Measurements from ENCODE around the gene BTBD6. TPM values are rescaled to one million over a fixed set of nuclear protein-coding genes. Genes with fewer than 3 reads are reported as not detected.
"Not testable (repeated sequence)": the region's sequence is repeated elsewhere in the genome, so short reads cannot be mapped to it uniquely, and the experiment has no call there.

BTBD6 gene
- total RNA-seq, 1 experiment from 2014 or later = 0.26 TPM

DNA sequence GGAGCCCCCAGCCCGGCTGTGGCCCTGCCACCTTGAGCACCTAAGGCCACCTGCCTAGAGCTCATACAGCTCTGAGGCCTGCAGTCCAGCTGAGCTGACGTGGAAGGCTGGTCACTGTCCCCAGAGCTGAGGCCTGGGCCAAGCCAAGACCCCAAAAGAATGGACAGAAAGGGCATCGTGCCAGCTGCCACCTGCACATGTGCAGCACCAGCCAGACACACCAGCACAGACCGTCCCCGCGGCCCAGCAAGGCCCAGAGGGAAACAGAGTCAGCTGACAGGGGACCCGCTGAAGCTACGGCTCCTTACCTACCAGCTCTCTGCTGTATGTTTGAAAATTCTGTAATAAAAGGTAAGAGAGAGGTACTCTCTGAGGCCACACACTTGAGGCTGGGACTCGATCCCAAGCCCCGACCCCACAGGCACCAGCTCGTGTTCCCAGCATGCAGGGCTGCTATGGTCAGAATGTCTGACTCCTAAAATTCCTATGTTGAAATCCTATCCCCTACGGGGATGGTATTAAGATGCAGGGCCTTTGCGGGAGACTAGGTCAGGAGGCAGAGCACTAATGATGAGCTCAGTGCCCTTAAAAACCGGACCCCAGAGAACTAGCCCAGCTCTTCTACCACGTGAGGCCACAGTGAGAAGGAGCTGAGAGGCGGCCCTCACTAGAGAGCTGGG is 27.1 kb downstream of the BTBD6 start:
- H3K27me3 ChIP-seq (ENCODE audit: control insufficient read depth, insufficient read depth, low read length) = no peaks in the 10 kb centered on the region
- intact Hi-C loops (cut with micrococcal nuclease; ENCODE audit: unreplicated experiment) = no loop called here
- ChIA-PET CTCF (interaction anchor here (0.7 kb wide), 1 partner anchor 91 kb away, joined by 3 read pairs; no protein-coding TSS in a partner anchor), POLR2A (interaction anchor here (0.6 kb wide), 1 partner anchor 44 kb away, joined by 3 read pairs; no protein-coding TSS in a partner anchor)
- BruUV-seq (replicated peaks) = no TSS peak
- H3K27ac ChIP-seq (ENCODE audit: low read length) = no peak overlapping the region
- DNase-seq (ENCODE audit: low read depth, low spot score) (no peak), ATAC-seq (no peak)
- no peak overlapping the region for H3K4me3 ChIP-seq (ENCODE audit: low read depth in 2 of 2, low read length in 2 of 2)
- no peaks in the 10 kb centered on the region for H3K4me1 ChIP-seq (ENCODE audit: control insufficient read depth, insufficient read depth, low read length)
- in situ Hi-C loops (cut with HindIII; ENCODE audit: low pct_unique_long_range_greater_than_20kb, low sequenced_read_pairs) = no loop called here
- TF ChIP-seq TCF7L2 (IDR thresholded peaks at IDR 0.05; ENCODE audit: low read depth, low read length) (no peak), POLR2AphosphoS5 (IDR thresholded peaks at IDR 0.05; ENCODE audit: low read depth, low read length) (no peak), SIN3A (IDR thresholded peaks at IDR 0.05; ENCODE audit: borderline replicate concordance, insufficient read depth, low read depth, low read length) (no peak)
- TF ChIP-seq, protein P1, sequence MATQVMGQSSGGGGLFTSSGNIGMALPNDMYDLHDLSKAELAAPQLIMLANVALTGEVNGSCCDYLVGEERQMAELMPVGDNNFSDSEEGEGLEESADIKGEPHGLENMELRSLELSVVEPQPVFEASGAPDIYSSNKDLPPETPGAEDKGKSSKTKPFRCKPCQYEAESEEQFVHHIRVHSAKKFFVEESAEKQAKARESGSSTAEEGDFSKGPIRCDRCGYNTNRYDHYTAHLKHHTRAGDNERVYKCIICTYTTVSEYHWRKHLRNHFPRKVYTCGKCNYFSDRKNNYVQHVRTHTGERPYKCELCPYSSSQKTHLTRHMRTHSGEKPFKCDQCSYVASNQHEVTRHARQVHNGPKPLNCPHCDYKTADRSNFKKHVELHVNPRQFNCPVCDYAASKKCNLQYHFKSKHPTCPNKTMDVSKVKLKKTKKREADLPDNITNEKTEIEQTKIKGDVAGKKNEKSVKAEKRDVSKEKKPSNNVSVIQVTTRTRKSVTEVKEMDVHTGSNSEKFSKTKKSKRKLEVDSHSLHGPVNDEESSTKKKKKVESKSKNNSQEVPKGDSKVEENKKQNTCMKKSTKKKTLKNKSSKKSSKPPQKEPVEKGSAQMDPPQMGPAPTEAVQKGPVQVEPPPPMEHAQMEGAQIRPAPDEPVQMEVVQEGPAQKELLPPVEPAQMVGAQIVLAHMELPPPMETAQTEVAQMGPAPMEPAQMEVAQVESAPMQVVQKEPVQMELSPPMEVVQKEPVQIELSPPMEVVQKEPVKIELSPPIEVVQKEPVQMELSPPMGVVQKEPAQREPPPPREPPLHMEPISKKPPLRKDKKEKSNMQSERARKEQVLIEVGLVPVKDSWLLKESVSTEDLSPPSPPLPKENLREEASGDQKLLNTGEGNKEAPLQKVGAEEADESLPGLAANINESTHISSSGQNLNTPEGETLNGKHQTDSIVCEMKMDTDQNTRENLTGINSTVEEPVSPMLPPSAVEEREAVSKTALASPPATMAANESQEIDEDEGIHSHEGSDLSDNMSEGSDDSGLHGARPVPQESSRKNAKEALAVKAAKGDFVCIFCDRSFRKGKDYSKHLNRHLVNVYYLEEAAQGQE (IDR thresholded peaks at IDR 0.05; ENCODE audit: insufficient read depth in 1 of 2, low read depth in 2 of 2, low read length in 1 of 2) = no peak
- TF ChIP-seq, protein P2, sequence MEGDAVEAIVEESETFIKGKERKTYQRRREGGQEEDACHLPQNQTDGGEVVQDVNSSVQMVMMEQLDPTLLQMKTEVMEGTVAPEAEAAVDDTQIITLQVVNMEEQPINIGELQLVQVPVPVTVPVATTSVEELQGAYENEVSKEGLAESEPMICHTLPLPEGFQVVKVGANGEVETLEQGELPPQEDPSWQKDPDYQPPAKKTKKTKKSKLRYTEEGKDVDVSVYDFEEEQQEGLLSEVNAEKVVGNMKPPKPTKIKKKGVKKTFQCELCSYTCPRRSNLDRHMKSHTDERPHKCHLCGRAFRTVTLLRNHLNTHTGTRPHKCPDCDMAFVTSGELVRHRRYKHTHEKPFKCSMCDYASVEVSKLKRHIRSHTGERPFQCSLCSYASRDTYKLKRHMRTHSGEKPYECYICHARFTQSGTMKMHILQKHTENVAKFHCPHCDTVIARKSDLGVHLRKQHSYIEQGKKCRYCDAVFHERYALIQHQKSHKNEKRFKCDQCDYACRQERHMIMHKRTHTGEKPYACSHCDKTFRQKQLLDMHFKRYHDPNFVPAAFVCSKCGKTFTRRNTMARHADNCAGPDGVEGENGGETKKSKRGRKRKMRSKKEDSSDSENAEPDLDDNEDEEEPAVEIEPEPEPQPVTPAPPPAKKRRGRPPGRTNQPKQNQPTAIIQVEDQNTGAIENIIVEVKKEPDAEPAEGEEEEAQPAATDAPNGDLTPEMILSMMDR (IDR thresholded peaks at IDR 0.05) = no peak
- no peaks in the 10 kb centered on the region for H3K9me3 ChIP-seq (ENCODE audit: control insufficient read depth, insufficient read depth, low read depth, low read length)
- no peaks in the 10 kb centered on the region for H3K36me3 ChIP-seq (ENCODE audit: control insufficient read depth, insufficient read depth, low read length)

DNA sequence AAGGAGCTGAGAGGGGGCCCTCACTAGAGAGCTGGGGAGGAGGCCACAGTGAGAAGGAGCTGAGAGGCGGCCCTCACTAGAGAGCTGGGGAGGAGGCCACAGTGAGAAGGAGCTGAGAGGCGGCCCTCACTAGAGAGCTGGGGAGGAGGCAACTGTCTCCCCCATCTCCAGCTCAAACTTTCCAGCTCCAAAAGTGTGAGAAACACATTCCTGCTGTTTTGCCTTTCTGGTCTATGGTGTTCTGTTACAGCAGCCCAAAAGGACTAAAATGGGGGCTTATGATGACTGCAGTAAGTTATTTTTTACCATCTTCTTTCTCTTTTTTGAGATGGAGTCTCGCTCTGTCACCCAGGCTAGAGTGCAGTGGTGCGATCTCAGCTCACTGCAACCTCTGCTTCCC is 29.1 kb downstream of the BTBD6 start:
- in situ Hi-C loops (cut with HindIII; ENCODE audit: low pct_unique_long_range_greater_than_20kb, low sequenced_read_pairs); H3K36me3 ChIP-seq (ENCODE audit: control insufficient read depth, insufficient read depth, low read length); H3K4me3 ChIP-seq (ENCODE audit: low read depth in 2 of 2, low read length in 2 of 2); H3K4me1 ChIP-seq (ENCODE audit: control insufficient read depth, insufficient read depth, low read length); DNase-seq (ENCODE audit: low read depth, low spot score); ATAC-seq; intact Hi-C loops (cut with micrococcal nuclease; ENCODE audit: unreplicated experiment); H3K9me3 ChIP-seq (ENCODE audit: control insufficient read depth, insufficient read depth, low read depth, low read length); POLR2A ChIA-PET; H3K27ac ChIP-seq (ENCODE audit: low read length); BruUV-seq (replicated peaks); H3K27me3 ChIP-seq (ENCODE audit: control insufficient read depth, insufficient read depth, low read length): not testable (repeated sequence)
- CTCF ChIA-PET = interaction anchor here (0.6 kb wide), 1 partner anchor 11 kb away, joined by 3 read pairs; no protein-coding TSS in a partner anchor

DNA sequence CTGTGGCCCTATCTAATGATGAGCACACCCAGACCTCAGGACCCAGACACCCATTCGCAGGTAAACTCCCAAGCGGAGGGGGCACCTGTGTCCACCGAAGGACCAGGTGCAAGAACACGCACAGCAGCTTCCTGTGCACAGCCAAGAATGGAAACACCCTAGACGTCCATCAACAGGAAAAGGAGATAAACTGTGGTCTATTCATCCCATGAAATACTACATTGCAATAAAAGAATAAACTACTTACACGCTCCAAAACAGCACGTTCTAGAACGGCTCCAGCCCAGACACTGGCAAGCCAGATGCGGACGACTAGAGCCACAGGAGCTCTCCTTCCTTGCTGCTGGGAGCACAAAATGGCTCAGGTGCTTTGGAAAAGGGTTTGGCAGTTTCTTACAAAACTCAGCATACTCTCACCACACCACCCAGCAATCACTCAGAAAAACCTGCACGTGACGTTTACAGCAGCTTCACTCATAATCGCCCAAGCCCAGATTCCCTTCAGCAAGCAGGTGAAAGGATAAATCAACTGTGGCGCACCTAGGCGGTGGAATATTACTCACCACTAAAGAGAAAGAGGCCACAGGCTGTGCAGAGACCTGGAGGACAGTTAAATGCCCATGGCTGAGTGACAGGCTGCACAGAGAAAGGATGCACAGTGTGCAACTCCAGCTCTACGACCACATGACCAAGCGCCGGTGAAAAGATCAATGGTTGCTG is 31.5 kb downstream of the BTBD6 start:
- DNase-seq (ENCODE audit: low read depth, low spot score) = no peak
- intact Hi-C loops (cut with micrococcal nuclease; ENCODE audit: unreplicated experiment) = loop anchor here (5.0 to 10.0 kb wide), 2 partner anchors 78 to 185 kb away; no protein-coding TSS in a partner anchor
- no TSS peak for BruUV-seq (replicated peaks)
- Histone ChIP-seq H3K4me1 (ENCODE audit: control insufficient read depth, insufficient read depth, low read length) (no peaks in the 10 kb centered on the region), H3K4me3 (ENCODE audit: low read depth in 2 of 2, low read length in 2 of 2) (no peak overlapping the region), H3K36me3 (ENCODE audit: control insufficient read depth, insufficient read depth, low read length) (no peaks in the 10 kb centered on the region), H3K9me3 (ENCODE audit: control insufficient read depth, insufficient read depth, low read depth, low read length) (no peaks in the 10 kb centered on the region), H3K27me3 (ENCODE audit: control insufficient read depth, insufficient read depth, low read length) (no peaks in the 10 kb centered on the region), H3K27ac (ENCODE audit: low read length) (no peak overlapping the region)
- ATAC-seq = no peak
- ChIA-PET POLR2A (no interaction called here), CTCF (no interaction called here)
- in situ Hi-C loops (cut with HindIII; ENCODE audit: low pct_unique_long_range_greater_than_20kb, low sequenced_read_pairs) = no loop called here
- TF ChIP-seq, protein P2 (IDR thresholded peaks at IDR 0.05) = no peak
- no peak for TF ChIP-seq POLR2AphosphoS5 (IDR thresholded peaks at IDR 0.05; ENCODE audit: low read depth, low read length)
- no peak for TF ChIP-seq TCF7L2 (IDR thresholded peaks at IDR 0.05; ENCODE audit: low read depth, low read length)
- no peak for TF ChIP-seq SIN3A (IDR thresholded peaks at IDR 0.05; ENCODE audit: borderline replicate concordance, insufficient read depth, low read depth, low read length)
- TF ChIP-seq, protein P1 (IDR thresholded peaks at IDR 0.05; ENCODE audit: insufficient read depth in 1 of 2, low read depth in 2 of 2, low read length in 1 of 2) = no peak

Measured in Panc1 (cell line).